PC-9 (cell line): Measurements from ENCODE around the gene NFYC. TPM values are rescaled to one million over a fixed set of nuclear protein-coding genes. Genes with fewer than 3 reads are reported as not detected.

ENCODE experiments used
- BruUV-seq: library from RNA; stranded (reverse); fragments of 400-500 nt; replicated peaks from 2 replicates; lab custom pipeline; 2021; lab: Mats Ljungman, UMichigan
- CTCF ChIA-PET: fragments of 300-600 bp; sonication (Branson Sonifier 250); formaldehyde crosslinking; loops from one replicate; lab custom pipeline; 2022; ENCODE audit warnings: antibody characterized with exemption; lab: Charles Lee
- POLR2A ChIA-PET: fragments of 300-600 bp; sonication (Branson Sonifier 250); formaldehyde crosslinking; loops from one replicate; lab custom pipeline; 2022; ENCODE audit warnings: antibody characterized with exemption; ENCODE audit not compliant: unreplicated experiment; lab: Charles Lee
- DNase-seq, 2 experiments: peaks; one replicate each; pipeline versions ENCODE4 v3.0.0 to v3.0.0-alpha.2; 2015 to 2022; ENCODE audit warnings: mixed read lengths in 1 of 2
- H2AFZ ChIP-seq: fragments of 200-600 bp; sonication (generic); 2 replicates; pipeline ENCODE4 v1.8.1; 2017; ENCODE audit warnings: antibody characterized with exemption
- H3F3A ChIP-seq: fragments of 200-600 bp; sonication (generic); 2 replicates; pipeline ENCODE4 v1.8.1; 2017; ENCODE audit warnings: antibody characterized with exemption, mild to moderate bottlenecking, low read depth; ENCODE audit not compliant: insufficient read depth
- H3K27ac ChIP-seq: fragments of 200-600 bp; sonication (generic); 2 replicates; pipeline ENCODE4 v1.6.1; 2016; ENCODE audit warnings: mixed run types
- H3K27me3 ChIP-seq: fragments of 200-600 bp; sonication (generic); 2 replicates; pipeline ENCODE4 v1.6.1; 2016; ENCODE audit warnings: low read depth, mixed run types; ENCODE audit not compliant: insufficient read depth
- H3K36me3 ChIP-seq: fragments of 200-600 bp; sonication (generic); 2 replicates; pipeline ENCODE4 v1.6.1; 2016; ENCODE audit warnings: low read depth, mixed run types
- H3K4me1 ChIP-seq: fragments of 200-600 bp; sonication (generic); replicated peaks from 2 replicates; pipeline ENCODE4 v1.6.1; 2016; ENCODE audit warnings: mixed run types; ENCODE audit not compliant: insufficient read depth
- H3K4me2 ChIP-seq: fragments of 200-600 bp; sonication (generic); 2 replicates; pipeline ENCODE4 v1.6.1; 2017; ENCODE audit warnings: mixed run types
- H3K4me3 ChIP-seq: fragments of 200-600 bp; sonication (generic); 2 replicates; pipeline ENCODE4 v1.6.1; 2016; ENCODE audit warnings: mixed run types
- H3K79me2 ChIP-seq: fragments of 200-600 bp; sonication (generic); 2 replicates; pipeline ENCODE4 v1.6.1; 2017; ENCODE audit warnings: low read depth, mixed run types
- H3K9me2 ChIP-seq: fragments of 200-600 bp; sonication (generic); 2 replicates; pipeline ENCODE4 v1.8.1; 2017; ENCODE audit warnings: mild to moderate bottlenecking; ENCODE audit not compliant: insufficient read depth
- H3K9me3 ChIP-seq: fragments of 200-600 bp; sonication (generic); 2 replicates; pipeline ENCODE4 v1.8.1; 2016; ENCODE audit warnings: low read depth; ENCODE audit not compliant: insufficient read depth
- H4K20me1 ChIP-seq: fragments of 200-600 bp; sonication (generic); 2 replicates; pipeline ENCODE4 v1.8.1; 2017; ENCODE audit not compliant: insufficient read depth
- CTCF ChIP-seq: fragments of 200-600 bp; sonication (generic); conservative IDR thresholded peaks from 2 replicates; pipeline ENCODE4 v1.6.1; 2017; ENCODE audit warnings: mixed run types, antibody characterized with exemption, mild to moderate bottlenecking, moderate library complexity
- EZH2 ChIP-seq: fragments of 200-600 bp; sonication (generic); IDR thresholded peaks from 2 replicates; pipeline ENCODE4 v1.8.0; 2017; ENCODE audit warnings: antibody characterized with exemption, low read depth
- intact Hi-C: fragments of 100-400 bp; cut with micrococcal nuclease; formaldehyde crosslinking; loops from one replicate; pipeline ENCODE4 v1.10.0; 2022; ENCODE audit not compliant: unreplicated experiment
- total RNA-seq: library from RNA; stranded (reverse); gene quantifications from 2 replicates; pipeline ENCODE4 v1.2.3, GENCODE V29; 2021

The NFYC gene
- total RNA-seq, 1 experiment from 2014 or later, result 91.1 TPM

- TF ChIP-seq CTCF, result no peak
- TF ChIP-seq EZH2, result no peak
- Histone ChIP-seq H3K79me2 (no peaks in the 10 kb centered on the region), H3K9me2 (no peaks in the 10 kb centered on the region), H3K9me3 (no peaks in the 10 kb centered on the region), H3K27me3 (no peaks in the 10 kb centered on the region; the same call in 1 of the 2 replicates), H3K4me1 (no peaks in the 10 kb centered on the region), H4K20me1 (no peaks in the 10 kb centered on the region), H3K4me2 (no peak overlapping the region), H3F3A (no peaks in the 10 kb centered on the region), H3K4me3 (no peak overlapping the region), H3K27ac (no peak overlapping the region), H3K36me3 (no peaks in the 10 kb centered on the region), H2AFZ (no peak overlapping the region)
- intact Hi-C loops, result no loop called here
- no peak for DNase-seq
- CTCF ChIA-PET, result no interaction called here
- no TSS peak for BruUV-seq
- POLR2A ChIA-PET, result interaction anchor here (0.7 kb wide), 1 partner anchor 130 kb away, joined by 3 read pairs; no protein-coding TSS in a partner anchor
Measured at GRCh38 chr1:40786995-40787705, 95.6 kb downstream of the NFYC start.

GRCh38 chr1:40787737-40788560, 96.4 kb downstream of the NFYC start:
- Histone ChIP-seq H3K27me3 (no peaks in the 10 kb centered on the region; the same call in 1 of the 2 replicates), H3K9me2 (no peaks in the 10 kb centered on the region), H3K36me3 (no peaks in the 10 kb centered on the region), H4K20me1 (no peaks in the 10 kb centered on the region), H3K27ac (no peak overlapping the region), H3K79me2 (no peaks in the 10 kb centered on the region), H2AFZ (no peak overlapping the region), H3K4me3 (no peak overlapping the region), H3F3A (no peaks in the 10 kb centered on the region), H3K4me2 (no peak overlapping the region), H3K9me3 (no peaks in the 10 kb centered on the region), H3K4me1 (no peaks in the 10 kb centered on the region)
- no peak for DNase-seq
- TF ChIP-seq CTCF (no peak), EZH2 (no peak)
- BruUV-seq, result no TSS peak
- ChIA-PET POLR2A (interaction anchor here (0.7 kb wide), 1 partner anchor 131 kb away, joined by 3 read pairs; no protein-coding TSS in a partner anchor), CTCF (no interaction called here)
- intact Hi-C loops, result no loop called here

GRCh38 chr1:40788561-40789341, 97.2 kb downstream of the NFYC start:
- Histone ChIP-seq H3K27me3 (no peaks in the 10 kb centered on the region; the same call in 1 of the 2 replicates), H3K36me3 (no peaks in the 10 kb centered on the region), H4K20me1 (no peaks in the 10 kb centered on the region), H3K4me3 (no peak overlapping the region), H3K9me2 (no peaks in the 10 kb centered on the region), H3K4me1 (no peaks in the 10 kb centered on the region), H3K79me2 (no peaks in the 10 kb centered on the region), H3F3A (no peaks in the 10 kb centered on the region), H3K27ac (no peak overlapping the region), H3K9me3 (no peaks in the 10 kb centered on the region), H2AFZ (no peak overlapping the region), H3K4me2 (no peak overlapping the region)
- ChIA-PET CTCF (interaction anchor here (0.7 kb wide), 1 partner anchor 14 kb away, joined by 3 read pairs; no protein-coding TSS in a partner anchor), POLR2A (no interaction called here)
- TF ChIP-seq CTCF (no peak), EZH2 (no peak)
- BruUV-seq, result no TSS peak
- intact Hi-C loops, result no loop called here
- DNase-seq, result no peak
